ENCODE results near the gene C9orf72.
"Not testable (repeated sequence)": the region's sequence is repeated elsewhere in the genome, so short reads cannot be mapped to it uniquely, and the experiment has no call there.

The C9orf72 gene, protein sequence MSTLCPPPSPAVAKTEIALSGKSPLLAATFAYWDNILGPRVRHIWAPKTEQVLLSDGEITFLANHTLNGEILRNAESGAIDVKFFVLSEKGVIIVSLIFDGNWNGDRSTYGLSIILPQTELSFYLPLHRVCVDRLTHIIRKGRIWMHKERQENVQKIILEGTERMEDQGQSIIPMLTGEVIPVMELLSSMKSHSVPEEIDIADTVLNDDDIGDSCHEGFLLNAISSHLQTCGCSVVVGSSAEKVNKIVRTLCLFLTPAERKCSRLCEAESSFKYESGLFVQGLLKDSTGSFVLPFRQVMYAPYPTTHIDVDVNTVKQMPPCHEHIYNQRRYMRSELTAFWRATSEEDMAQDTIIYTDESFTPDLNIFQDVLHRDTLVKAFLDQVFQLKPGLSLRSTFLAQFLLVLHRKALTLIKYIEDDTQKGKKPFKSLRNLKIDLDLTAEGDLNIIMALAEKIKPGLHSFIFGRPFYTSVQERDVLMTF

DNA sequence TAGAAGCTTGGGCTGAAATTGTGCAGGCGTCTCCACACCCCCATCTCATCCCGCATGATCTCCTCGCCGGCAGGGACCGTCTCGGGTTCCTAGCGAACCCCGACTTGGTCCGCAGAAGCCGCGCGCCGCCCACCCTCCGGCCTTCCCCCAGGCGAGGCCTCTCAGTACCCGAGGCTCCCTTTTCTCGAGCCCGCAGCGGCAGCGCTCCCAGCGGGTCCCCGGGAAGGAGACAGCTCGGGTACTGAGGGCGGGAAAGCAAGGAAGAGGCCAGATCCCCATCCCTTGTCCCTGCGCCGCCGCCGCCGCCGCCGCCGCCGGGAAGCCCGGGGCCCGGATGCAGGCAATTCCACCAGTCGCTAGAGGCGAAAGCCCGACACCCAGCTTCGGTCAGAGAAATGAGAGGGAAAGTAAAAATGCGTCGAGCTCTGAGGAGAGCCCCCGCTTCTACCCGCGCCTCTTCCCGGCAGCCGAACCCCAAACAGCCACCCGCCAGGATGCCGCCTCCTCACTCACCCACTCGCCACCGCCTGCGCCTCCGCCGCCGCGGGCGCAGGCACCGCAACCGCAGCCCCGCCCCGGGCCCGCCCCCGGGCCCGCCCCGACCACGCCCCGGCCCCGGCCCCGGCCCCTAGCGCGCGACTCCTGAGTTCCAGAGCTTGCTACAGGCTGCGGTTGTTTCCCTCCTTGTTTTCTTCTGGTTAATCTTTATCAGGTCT lies at the start of gene C9orf72:
Gene C9orf72 (minus strand): TSS at position 564 of the 716 bp plus-strand sequence. CDS start 6,361 bp downstream, outside the sequence.
- no peak for DNase-seq

DNA sequence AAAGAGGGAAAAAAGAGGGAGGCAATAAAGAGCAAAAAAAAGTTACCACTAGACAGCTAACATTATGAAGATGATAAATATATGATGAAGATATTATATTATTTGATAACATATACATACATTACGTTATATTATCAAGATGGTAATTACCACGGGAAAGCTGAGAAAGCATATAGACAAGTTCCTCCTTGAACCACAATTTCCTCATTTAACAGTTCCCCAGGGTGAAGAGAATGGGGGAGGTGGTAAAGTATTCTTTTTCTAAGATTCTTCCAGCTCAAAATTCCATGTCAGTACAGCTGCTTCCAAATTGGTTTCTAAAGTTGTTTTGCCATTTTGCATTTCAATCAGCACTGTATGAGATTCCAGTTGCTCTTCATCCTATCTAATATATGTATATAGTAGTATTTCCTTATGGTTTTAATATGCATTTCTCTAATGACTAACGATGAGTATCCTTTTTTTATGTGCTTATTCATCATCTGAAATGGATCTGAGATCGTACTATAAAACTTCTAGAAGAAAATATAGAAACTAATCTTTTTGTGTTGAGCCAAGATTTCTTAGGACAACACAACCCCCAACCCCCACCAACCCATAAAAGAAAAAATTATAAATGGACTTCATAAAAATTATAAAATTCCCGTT lies 49.5 kb upstream of the C9orf72 start:
- no peak for DNase-seq

DNA sequence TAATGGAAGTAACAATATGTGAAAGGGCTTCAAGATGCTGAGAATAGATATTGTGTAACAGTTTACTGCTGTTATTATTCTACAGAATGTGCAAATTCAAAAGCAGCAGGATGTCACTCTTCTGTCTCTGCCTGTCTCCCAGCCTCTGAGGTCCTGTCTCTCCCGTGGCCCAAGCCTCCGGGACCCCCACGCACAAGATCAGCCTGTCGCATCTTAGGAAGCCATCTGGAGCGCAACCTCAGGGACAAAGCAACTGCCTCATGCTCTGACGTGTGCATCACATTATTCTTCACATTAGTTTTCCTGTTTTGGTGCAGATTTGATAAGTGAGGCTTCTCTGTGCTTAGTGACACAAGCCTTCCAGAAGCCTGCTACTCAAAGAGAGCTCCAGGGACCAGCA lies 46.5 kb upstream of the C9orf72 start:
- DNase-seq = no peak

DNA sequence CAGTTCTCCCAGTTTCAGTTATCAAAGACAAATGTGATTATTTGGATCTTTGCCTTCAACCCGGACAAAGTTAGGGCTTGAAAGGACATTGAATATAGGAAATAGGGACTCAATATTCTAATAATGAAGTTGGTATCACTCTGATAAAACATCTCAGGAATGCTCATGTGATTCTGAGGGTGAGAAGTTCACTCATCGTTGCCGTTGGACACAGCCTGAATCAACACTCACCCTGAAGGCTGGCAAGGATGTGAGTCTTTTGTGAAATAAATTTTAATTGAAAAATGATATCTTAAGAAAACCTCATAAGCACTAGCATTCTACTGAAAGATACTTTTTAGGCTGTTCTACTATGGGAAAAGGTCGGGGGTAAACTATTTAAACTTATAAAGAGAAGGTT lies 44.8 kb upstream of the C9orf72 start:
- DNase-seq = no peak

DNA sequence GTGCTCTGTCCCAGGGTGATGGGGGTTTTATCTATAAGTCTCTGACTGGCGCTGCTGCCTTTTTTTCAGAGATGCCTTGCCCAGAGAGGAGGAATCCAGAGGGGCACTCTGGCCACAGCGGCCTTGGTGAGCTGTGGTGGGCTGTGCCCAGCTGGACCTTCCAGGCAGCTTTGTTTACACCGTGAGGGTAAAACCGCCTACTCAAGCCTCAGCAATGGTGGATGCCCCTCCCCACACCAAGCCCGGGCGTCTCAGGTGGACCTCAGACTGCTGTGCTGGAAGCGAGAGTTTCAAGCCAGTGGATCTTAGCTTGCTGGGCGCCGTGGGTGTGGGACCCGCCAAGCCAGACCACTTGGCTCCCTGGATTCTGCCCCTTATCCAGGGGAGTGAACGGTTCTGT lies 41.3 kb upstream of the C9orf72 start:
- DNase-seq = no peak

DNA sequence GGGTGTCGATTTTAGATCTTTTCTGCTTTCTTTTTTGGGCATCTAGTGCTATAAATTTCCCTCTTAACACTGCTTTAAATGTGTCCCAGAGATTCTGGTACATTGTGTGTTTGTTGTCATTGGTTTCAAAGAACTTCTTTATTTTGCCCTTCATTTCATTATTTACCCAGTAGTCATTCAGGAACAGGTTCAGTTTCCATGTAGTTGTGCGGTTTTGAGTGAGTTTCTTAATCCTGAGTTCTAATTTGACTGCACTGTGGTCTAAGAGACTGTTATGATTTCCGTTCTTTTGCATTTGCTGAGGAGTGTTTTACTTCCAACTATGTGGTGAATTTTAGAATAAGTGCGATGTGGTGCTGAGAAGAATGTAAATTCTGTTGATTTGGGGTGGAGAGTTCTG lies 38.8 kb upstream of the C9orf72 start:
- DNase-seq = not testable (repeated sequence)

DNA sequence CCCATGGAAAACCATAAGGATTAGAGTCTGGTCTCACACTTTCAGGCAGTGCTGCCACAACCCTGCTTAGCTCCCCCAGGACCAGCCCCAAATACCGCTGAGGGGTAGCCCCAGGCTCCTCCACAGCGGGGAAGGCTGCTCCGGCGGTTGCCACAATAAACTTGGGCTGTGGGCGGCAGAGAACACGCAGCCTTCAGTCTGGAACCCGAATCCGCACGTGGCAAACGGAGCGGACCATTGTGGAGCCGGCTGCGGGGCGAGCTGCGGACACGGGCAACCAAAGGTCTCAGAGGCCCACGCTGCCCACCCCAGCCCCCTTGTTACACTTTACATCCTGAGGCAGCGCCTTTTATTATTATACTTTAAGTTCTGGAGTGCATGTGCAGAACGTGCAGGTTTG lies 37.3 kb upstream of the C9orf72 start:
- DNase-seq = no peak

DNA sequence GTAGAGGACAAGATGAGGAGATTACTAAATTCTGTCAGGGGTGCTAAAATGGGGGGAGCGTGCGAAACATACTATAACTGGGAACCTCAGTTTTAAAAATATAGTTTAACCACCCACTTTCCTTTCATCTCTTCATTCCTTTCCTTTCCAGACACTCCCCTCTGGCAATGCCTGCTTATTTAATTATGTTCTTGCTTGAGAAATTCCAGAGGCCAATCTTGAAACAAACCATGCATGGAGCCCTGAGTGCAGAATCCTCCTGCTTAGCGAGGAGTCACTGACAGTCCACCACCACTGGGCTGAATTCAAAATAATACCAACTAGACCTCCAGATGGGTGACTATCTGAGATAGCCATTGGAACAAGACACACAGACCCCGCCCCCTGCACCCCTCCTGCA lies 29.7 kb upstream of the C9orf72 start:
- no peak for DNase-seq

DNA sequence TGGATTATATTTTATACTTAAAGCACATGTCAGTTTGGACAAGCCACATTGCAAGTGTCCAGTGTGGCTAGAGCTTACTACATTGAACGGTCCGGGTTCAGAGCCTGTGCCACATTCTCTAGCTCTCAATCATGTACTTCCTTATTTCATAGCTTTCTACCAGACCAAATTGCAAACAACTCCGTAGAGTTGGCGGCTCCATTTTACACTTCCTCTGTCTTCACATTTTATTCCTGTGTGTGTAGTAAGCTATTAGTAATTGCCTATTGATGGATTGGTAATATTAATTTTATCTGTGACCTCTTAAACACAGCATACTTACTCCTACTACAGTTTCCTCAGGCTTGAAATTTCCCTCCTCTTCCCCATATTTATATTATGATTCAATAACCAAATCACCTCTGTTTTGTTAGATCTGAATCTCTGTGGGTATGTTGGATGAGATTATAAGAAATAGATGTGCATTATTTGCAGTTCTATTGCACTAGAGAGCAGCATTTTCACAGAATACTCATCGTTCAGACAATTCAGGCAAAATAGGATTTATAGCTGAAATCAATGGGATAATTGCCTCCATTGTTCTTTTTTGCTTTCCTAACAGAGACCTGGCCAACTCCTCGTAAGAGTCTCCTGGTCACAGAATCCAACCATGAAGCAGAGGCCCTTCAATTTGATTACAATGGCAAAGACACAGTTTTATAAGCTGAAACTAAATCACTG lies 29.0 kb upstream of the C9orf72 start:
- DNase-seq = no peak

DNA sequence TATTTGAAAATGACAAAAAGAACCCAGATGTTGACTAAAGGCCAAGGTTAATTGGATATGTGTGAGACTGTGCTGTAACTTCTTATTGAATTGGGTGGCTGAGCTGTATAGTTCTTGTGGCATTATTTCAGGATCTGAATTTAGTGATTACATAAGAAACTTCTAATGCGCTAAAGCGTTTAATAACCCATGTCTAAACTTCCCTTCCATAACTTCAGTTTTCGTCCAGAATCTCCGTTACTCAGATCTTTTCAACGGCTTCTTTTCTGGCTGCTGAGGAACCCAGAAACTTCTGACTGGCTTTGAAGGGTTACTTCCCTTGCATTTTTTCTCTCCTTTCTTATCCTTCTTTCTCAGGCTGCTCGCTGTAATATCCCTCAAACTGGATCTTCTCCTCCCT lies 28.1 kb upstream of the C9orf72 start:
- no peak for DNase-seq

DNA sequence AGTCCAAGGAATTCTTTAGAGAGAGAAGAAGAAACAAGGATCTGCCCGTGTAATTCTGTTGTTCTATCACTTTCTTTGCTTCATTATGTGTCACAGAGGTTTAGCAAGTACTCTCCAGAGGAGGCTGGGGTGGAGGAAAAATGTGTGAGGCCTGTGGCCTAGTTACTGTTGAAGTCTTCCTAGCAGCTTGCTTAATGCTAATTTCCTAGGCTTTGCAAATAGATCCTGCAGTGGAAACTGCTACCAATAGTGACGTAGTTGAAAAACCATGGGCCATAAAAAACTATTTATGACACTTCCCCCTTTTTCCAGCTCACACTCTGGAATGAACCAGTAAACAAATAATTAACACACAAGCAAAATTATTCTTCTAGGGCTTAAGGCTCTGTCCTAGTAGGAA lies 27.0 kb upstream of the C9orf72 start:
- no peak for DNase-seq

DNA sequence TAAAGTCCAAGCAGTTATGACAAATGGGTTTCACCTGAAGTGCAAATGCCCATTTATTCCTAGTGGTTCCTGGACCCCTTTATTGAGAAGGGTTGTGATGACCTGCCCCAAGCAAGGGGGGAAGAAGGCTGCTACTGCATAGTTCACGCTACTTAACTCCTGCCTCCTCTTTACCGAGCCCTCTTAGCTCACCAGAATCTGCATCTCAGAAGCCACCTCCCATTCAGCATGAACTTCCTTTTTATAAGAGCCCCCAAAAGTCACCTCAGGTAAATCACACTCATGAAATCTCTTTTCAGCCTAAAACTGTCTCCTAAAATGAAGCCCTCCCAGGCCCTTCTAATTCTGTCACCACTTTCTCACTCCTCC lies 26.6 kb upstream of the C9orf72 start:
- no peak for DNase-seq

DNA sequence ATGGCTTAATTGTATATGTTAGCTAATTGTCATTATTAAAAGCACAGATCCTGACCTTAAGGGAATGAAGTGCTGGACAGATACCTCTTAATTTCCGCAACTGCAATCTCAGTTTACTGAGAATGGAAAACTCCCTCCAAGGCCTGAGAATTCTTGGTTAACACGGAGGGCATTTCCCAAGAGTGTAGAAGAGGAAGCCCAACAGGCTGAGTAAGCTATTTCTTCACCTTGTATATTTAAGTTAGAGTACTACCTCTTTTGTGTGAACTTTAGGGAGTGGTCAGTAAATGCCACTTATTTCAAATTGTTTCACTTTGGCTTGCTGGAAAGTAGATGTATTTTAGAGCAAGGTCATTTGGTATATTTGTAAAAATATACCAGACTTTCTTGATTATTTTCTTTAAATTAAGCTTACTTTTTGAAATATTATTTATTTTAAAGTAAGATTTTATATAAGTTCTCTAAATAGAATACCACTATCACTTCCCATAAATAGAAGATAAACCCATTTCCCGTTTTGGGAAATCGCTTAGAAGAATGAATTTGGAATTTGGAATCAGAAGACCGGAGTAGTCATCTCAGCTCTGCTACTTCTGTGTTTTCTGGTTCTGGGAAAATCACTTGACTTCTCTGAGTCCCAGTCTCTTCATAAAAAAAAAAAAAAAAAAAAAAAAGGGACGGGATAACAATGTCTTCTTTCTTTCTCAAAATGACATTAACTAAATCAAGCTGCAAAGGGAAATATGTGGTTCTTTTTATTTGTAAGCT lies 26.0 kb upstream of the C9orf72 start:
- DNase-seq = no peak

DNA sequence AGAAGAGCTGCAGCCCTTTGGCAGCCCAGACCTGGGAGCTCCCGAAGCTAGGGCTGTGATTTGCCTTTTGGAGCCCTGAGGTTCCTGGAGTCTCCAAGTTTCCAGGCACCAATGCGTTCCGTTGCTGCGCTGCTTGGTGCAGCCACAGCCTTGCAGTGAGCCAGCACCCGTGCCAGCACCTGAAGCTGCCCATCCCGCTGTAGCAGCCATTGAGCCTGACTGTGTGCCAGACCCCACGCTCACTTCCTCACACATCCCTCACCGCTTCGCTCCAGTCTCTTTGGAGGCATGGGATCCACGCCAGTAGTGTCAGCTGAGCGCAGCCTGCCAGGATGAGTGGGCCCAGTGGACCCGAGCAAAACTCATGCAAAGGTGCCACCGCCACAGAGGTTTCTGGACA lies 22.5 kb upstream of the C9orf72 start:
- no peak for DNase-seq

DNA sequence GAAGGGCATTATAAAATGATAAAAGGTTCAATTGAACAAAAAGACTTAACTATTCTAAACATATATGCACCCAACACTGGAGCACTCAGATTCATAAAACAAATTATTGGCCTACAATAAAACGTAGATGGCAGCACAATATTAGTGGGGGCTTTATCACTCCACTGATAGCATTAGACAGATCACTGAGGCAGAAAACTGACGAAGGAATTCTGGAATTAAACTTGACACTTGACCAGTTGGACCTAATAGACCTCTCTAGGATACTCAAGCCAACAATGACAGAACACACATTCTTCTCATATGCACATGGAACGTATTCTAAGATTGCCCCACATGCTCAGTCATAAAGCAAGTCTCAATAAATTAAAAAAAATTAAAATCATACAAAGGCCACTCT lies 18.4 kb upstream of the C9orf72 start:
- DNase-seq = no peak

DNA sequence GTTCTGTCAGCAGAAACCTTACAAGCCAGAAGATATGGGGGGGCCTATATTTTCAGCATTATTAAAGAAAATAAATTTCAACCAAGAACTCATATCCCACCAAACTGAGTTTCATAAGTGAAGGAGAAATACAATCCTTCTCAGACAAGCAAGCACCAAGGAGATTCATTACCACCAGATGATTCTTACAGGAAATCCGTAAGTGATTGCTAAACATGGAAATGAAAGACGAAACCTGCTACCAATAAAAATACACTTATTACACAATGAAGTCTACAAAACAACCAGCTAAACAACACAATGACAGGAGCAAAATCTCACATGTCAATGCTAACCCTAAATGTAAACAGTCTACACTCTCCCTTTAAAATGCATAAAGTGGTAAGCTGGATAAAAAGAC lies 17.8 kb upstream of the C9orf72 start:
- DNase-seq = no peak

DNA sequence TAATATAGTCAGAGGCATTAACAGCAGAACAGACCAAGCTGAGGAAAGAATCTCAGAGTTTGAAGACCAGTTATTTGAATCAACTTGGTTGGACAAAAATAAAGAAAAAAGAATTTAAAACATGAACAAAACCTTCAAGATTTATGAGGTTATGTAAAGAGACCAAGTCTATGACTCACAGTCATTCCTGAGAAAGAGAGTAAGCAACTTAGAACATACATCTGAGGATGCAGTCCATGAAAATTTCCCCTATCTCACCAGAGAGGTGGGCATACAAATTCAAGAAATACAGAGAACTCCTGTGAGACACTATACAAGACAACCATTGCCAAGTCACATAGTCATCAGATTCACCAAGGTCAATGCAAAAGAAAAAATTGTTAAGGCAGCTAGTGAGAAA lies 17.4 kb upstream of the C9orf72 start:
- DNase-seq = no peak

DNA sequence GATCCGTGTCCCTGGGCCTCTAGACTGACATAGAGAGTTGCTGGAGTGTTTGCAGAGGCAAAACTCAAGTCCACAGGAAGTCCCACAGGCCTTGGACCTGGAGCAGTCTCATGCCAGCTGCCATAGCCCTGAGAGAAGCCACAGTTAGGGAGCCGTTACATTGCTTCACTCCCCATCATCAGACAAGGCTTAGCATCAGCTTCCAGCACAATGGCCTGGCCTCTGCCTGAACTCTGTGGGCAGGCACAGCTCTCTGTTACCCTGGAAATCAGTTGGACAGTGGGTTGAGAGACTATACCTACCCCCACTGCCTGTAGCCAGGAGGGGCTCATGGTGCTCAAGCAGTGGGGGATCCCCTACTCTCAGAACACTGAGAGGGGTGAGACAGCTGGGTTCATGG lies 16.2 kb upstream of the C9orf72 start:
- no peak for DNase-seq

DNA sequence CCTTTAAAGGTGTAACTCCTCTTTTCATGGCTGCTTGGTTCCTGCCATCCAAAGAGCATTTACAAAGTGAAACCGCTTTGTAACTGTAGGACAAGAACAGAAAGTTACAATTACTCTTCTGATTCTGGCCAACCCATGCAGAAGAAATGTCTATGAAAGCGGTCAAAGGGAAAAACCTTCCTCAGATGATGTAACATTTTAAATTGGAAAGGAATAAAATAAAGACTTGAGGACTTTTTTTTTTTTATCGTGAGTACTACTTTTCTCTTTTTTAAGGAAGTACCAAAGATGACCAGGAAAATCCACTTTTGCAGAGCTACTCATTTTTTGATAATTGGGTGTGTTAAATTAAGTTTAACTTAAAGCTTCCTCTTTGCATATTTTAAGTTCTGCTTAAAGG lies 13.0 kb upstream of the C9orf72 start:
- DNase-seq = no peak

DNA sequence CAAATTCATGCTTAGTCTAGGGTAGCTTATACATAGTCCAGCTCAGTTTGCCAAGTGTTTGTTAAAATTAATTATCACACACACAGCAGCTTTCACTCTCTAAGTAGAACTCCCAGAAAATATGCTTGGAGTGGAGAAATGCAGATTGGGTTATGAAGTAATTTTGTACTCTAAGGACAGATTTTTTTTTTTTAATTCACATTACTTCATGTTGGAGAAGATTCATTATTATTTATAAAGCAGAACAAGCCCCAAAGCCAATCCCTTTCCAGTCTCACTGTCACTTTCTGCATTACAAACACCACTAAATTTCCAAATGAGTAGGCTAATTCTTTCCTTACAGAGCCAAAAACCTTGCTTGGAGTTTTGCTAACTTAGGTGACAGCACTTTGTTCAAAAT lies 11.7 kb upstream of the C9orf72 start:
- no peak for DNase-seq

DNA sequence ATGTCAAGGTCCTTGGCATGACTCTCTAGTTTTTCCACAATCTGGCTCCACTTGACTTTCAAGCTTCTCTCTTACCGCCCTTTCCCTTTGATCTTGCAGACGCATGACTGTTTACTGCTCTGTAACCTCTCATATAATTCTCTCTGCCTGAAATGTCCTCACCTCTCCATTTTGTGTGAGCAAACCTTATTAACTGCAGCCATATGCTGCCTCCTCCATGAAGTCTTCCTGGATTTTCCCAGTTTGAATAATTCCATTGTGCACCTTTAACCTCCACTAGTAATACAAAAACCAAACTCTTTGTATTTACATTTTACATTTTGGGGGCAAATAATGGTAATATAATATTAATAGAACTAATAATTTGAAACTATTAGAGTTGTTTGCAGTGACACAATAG lies 9.5 kb upstream of the C9orf72 start:
- no peak for DNase-seq

DNA sequence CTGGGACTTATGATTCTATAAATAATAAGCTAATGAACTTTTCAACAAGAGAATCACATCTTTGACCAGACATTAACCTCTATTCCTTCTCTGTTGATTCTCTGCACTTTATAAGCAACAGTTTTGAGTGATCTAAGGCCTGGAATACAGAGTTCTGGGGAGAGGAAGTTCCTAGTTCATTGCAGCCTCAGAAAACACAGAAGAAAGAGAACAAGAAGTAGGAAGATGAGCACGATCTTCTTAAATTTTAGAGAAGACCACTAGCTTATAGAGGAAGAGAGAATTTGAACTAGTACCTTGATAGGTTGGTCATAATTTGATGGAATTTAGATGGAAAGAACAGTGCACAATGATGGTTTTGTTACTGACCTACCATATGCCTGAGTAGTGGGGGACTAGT lies 8.5 kb upstream of the C9orf72 start:
- DNase-seq = no peak

Data from SW 1271 (cell line).